SK-N-SH treated with all-trans-retinoic acid at 6 μM for 48 hours (cell line): ENCODE results near the gene C19orf53.
"Not testable (repeated sequence)": the region's sequence is repeated elsewhere in the genome, so short reads cannot be mapped to it uniquely, and the experiment has no call there.

ENCODE experiments used
- BACH2 ChIP-seq: fragments of 250-450 bp; sonication (Bioruptor Pico); IDR thresholded peaks from 2 replicates; pipeline ENCODE4 v1.9.0; 2021; ENCODE audit warnings: mild to moderate bottlenecking, borderline replicate concordance
- CREB5 ChIP-seq: fragments of 250-450 bp; sonication (Bioruptor Pico); IDR thresholded peaks from 2 replicates; pipeline ENCODE4 v1.5.1; 2020; ENCODE audit warnings: low read depth, mild to moderate bottlenecking, moderate library complexity
- CSDC2 ChIP-seq: fragments of 250-450 bp; sonication (Bioruptor Pico); IDR thresholded peaks from 2 replicates; pipeline ENCODE4 v1.5.0; 2020; ENCODE audit warnings: mild to moderate bottlenecking, moderate library complexity
- PATZ1 ChIP-seq: fragments of 250-450 bp; sonication (Bioruptor Pico); IDR thresholded peaks from 2 replicates; pipeline ENCODE4 v1.8.0; 2020; ENCODE audit warnings: mild to moderate bottlenecking, moderate library complexity, borderline replicate concordance
- PPARA ChIP-seq: fragments of 250-450 bp; sonication (Bioruptor Pico); IDR thresholded peaks from 2 replicates; pipeline ENCODE4 v1.5.0; 2020; ENCODE audit warnings: mild to moderate bottlenecking, borderline replicate concordance
- RARB ChIP-seq: fragments of 250-450 bp; sonication (Bioruptor Pico); IDR thresholded peaks from 2 replicates; pipeline ENCODE4 v1.8.0; 2021; ENCODE audit warnings: mild to moderate bottlenecking, moderate library complexity
- SNAI2 ChIP-seq: fragments of 250-450 bp; sonication (Bioruptor Pico); IDR thresholded peaks from 2 replicates; pipeline ENCODE4 v1.5.0; 2020; ENCODE audit warnings: mild to moderate bottlenecking, moderate library complexity
- TOX ChIP-seq: fragments of 250-450 bp; sonication (Bioruptor Pico); IDR thresholded peaks from 2 replicates; pipeline ENCODE4 v1.8.0; 2021; ENCODE audit warnings: mild to moderate bottlenecking, moderate library complexity, borderline replicate concordance
- ZC3H10 ChIP-seq: fragments of 250-450 bp; sonication (Bioruptor Pico); IDR thresholded peaks from 2 replicates; pipeline ENCODE4 v1.5.1; 2021; ENCODE audit warnings: mild to moderate bottlenecking, moderate library complexity
- ZFP3 ChIP-seq: fragments of 250-450 bp; sonication (Bioruptor Pico); IDR thresholded peaks from 2 replicates; pipeline ENCODE4 v1.5.0; 2020; ENCODE audit warnings: mild to moderate bottlenecking, moderate library complexity
- ZFP30 ChIP-seq: fragments of 450-650 bp; formaldehyde crosslinking; IDR thresholded peaks from 2 replicates; pipeline ENCODE4 v1.5.0; 2022; ENCODE audit warnings: mild to moderate bottlenecking, moderate library complexity
- ZNF565 ChIP-seq: fragments of 450-650 bp; formaldehyde crosslinking; conservative IDR thresholded peaks from 2 replicates; pipeline ENCODE4 v1.5.0; 2020; ENCODE audit warnings: low read depth, mild to moderate bottlenecking, moderate library complexity

DNA sequence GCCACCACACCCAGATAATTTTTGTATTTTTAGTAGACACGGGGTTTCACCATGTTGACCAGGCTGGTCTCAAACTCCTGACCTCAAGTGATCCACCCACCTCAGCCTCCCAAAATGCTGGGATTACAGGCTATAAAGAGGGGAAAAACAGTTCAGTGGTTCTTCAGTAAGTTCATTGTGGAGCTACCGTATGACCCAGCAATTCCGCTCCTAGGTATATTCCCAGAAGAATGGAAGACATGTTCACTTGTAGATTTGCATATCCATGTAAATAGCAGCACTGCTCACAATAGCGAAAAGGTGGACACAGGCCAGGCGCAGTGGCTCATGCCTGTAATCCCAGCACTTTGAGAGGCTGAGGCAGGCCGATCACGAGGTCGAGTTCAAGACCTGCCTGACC lies 5.5 kb downstream of the C19orf53 start:
- not testable (repeated sequence) for TF ChIP-seq ZNF565 (CRISPR knock-in tag); ZFP30 (CRISPR knock-in tag); RARB; CREB5 (CRISPR knock-in tag); CSDC2 (CRISPR knock-in tag); ZFP3 (CRISPR knock-in tag); PATZ1 (CRISPR knock-in tag); TOX (CRISPR knock-in tag); PPARA; BACH2 (CRISPR knock-in tag); ZC3H10; SNAI2 (CRISPR knock-in tag)
